NCI-H187 treated with DMSO at 0.1 percent for 48 hours (cell line): Measurements from ENCODE around the gene PTPRM.
A peak's percentile ranks its signal among the peaks of the same experiment; 100 is the strongest.

ENCODE experiments used
- DNase-seq: peaks from one replicate; lab custom pipeline; 2025; lab: John Stamatoyannopoulos, UW

Gene PTPRM

DNA sequence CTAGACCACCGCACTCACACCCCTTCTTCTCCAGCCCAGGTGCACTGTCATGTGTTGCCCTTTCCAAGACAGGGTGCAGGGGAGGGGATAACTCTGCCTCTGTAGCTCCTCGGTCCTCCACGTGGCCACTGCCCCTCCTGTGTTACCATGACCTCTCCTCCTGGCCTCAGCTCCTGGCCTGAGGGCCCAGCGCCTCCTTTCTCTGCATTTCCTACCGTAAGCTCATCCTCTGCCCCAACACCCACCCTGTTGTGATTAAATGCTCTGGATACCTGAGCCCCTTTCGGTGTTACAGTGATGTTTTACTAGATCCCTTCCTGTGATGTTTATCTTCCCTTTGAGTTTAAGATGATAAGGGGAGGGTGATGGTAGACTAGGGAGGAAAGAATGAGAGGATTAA lies 242.3 kb downstream of the PTPRM start:
- no peak for DNase-seq

DNA sequence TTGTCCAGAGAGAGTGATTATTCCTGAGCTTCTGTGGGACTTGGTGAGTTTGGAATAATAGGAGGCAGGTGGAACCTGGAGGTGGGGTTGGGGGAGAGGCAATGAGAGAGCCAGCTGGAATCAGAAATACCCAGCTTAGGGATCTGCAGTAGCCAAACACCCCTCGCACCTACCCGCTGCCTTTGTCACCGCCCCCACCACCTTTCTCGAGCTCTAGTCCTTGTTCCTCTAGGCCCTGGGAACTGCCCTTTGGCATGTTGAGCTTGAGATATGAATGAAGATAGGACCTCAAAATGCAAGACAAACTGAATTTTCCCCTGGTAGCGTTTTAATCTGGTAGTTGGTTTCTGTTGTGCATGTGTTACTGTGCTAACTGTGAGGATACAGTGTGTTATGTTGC lies 242.9 kb downstream of the PTPRM start:
- no peak for DNase-seq

DNA sequence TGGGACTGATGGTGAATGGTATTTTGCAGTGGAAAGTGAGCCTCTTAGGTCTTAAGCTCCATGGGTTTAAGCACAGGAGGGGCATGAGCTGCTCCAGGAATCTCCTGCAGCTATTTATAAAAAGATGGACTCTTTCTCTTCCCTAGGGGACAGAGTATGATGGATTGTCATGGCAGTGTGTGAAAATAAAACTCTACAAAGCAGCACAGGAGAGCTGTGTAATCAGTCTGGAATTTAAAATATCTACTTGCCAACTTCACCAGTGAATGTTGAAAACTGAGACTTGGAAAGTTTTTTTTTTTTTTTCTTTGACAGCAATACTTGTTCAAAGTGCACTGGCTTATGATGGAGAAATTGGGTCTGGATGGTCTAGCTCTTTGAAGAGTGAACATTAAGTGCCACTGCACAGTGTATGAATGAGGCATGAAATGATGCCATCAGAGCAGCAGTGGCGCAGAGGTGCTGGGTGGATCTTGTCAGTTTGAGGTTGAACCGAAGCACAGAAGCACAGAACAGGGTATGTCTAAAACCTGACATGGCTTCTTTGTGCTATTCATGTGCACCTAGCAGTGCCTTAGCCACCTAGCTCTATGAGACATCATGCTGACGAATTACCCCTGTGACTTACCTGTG lies 245.4 kb downstream of the PTPRM start:
- no peak for DNase-seq

DNA sequence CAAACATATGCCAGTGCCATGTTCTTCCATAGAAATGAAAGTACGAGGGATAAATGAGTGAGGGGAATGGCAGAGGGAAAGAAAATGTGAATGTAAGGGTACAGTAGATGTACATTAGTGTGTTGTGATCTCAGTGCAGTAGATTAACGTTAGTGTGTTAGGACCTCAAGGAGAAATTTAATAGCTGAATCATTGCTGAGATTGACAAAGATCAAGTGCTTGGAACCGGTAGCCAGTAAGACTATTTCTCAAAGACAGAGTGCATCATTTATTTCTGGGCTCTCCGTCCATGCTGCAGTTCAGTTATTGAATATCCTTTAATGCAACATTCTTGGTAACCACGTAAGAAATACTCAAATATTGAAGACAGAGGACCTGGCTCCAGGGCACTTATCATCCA lies 246.0 kb downstream of the PTPRM start:
- no peak for DNase-seq

DNA sequence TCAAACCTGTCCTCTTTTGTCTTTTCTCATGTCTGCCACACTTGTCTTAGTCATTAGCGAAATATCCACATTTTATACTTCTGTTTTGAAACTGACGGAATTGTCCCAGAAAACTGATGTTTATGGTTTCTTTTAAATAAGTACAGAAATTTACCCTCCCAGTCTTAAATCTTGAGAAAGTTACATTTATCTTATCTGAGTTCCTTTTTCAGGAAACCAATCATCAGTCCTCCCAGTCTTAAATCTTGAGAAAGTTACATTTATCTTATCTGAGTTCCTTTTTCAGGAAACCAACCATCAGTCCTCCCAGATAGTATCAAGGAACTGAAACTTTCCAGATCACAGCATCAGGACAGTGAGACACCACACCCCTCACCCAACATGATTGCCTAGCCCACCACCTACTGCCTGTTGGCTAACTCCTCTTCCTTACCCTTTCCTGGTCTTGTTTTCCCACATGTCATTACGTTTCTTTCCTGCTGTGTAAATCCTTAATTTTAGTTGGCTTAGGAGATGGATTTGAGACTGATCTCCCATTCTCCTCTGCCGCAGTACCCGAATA lies 247.7 kb downstream of the PTPRM start:
- DNase-seq = no peak

DNA sequence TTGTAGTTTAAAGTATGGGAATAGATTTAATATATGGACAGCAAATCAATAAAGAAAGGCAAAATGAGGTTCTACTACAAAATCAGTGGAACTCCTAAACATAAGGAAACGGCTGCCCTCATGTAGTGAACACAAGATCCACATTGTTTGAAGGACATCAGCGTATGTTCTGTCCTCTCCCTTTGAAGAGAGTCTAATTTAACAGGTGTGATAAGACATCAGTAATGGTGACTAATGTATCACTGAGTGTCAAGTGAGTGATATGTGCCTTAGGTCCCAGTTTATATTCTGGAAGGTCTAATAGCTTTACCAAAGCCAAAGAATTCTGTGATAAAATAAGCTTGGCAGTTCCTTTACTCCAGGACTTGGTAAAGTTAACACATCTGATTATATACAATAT lies 248.7 kb downstream of the PTPRM start:
- DNase-seq = no peak

DNA sequence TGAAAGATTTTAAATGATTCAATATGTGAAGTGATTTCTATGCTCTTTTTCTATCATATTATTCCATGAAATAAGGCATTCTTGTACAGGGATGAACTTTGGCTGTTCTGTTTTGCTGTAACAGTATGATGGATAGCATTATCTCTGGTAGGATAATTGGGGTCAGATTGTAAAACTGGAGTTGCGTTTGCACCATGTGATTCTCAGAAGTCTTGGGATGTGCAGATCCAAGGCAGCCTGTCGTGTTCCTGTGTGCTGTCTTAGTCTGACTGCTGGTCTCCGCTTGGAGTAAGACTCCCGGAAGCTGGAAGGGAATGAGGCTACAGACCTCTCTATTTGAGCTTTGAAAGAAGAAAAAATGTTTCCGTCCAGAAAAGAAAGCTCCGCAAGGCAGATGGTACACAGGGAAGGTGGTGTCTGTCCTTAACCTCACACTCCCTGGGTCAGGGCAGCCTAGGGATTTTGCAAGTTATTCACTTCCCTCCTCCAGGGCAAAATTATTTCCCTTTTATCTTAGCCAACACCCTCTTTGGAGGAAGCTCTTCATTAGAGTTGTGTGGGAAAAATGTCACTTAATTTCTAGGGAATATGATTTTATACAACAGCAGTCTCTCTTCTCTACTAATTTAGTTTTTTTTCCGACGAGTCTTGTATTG lies 250.6 kb downstream of the PTPRM start:
- no peak for DNase-seq

DNA sequence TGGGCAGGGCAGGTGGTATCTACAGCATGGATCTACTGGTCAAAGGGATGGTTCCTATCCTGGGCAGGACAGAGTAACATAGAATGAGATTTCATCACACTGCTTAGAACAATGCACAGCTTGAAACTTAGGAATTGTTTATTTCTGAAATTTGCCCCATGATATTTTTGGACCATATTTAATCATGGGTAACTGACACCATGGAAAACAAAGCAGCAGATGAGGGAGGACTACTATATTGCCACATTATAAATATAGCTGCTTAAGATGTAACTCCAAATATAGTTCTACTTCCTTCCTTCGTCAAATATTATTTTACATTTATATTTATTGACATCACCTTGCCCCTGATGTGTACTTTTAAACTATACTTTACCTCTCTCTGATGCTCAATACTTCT lies 254.7 kb downstream of the PTPRM start:
- DNase-seq = no peak

DNA sequence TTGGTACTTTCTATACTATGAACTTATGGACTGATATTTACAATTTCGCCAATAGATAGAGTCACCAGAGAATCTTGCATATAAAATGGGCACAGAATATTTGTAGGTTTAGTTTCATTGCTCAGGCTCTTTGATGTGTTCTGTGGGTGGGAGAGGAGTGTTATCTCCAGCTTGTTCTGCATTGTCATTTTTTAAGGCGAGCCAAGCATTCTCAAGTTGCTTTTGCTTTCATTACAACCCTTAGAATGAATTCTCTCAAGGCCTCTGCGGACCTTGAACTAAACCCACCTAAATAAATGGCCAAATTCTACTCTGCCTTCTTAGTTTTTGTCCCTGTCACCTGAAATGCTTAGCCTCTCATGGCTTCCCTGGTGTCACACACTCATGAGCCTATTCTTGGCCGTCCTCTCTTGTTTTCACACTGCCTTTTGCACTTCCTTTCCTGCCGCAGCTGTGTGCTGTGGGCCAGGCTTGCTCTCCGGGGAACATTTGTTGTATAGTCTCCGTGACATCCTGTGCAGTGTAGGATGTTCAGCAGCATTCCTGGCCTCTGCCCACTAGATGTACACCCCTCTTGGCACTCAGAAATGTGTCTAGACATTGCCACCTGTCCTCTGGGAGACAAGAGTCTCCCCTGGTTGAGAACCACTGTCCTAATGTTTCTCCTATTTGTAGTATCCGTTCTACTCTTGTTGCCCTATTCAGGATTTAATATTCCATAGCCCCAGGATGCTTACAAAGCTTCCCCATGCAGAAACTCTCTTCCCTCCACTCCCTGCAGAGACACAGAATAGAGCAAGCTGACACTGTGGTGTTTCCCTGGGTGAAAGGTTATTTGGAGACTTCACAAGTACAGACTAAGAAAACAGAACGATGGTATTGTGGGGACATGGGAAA lies 255.6 kb downstream of the PTPRM start:
- DNase-seq = no peak

DNA sequence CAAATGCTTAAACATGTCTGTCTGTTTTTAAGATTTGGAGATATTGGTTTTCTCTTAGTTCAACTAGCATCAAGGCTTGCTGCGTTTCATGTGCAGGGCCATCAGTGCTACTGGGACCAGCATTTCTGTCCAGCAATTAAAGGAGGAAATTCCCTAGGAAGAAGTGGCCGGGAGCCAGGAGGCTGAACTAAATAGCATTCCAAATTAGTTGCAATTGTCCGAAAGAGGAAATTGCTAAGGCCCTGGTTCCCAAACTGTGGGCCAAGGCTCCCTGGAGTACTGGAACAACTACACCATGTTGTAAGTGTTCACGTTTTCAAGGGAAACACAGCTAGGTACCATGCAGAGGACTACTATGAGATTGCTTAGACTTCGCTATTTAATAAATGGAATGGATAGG lies 257.9 kb downstream of the PTPRM start:
- DNase-seq = no peak

DNA sequence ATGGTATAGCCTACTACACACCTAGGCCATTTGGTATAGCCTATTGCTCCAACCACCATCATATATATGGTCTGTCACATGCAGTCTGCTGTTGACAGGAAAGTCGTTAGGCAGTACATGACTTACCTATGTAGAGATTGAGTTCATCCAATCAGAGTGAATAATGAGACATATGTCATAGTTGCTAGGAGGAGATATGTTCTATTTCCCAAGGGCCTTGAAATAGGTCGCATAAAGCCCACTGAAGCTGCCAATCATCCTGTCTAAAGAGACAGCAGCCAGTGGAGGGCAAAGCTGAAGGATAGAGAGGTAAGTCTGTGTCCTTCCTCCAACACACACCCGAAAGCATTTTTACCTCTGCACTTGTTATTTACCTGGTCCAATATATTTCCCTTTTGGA lies 263.4 kb downstream of the PTPRM start:
- DNase-seq = no peak

DNA sequence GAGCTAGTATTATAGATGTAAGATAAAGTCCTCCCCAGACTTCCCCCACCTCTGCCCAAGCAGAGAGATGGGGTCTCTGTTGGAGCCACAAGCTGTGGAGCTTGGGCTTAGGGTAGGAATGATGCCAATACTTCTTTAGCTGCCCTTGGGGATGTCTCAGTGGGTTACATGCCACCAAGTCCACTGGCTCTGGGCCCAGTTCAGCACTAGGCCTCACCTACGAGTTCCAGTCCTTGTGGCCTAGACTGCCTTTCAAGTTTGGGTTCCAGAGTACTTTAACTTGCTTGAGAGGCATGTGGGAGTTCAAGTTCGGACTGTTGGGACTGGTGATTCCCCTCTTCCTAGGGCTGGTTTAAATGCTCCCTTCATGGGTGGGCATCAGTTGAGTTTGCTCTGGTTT lies 272.4 kb downstream of the PTPRM start:
- DNase-seq = no peak

DNA sequence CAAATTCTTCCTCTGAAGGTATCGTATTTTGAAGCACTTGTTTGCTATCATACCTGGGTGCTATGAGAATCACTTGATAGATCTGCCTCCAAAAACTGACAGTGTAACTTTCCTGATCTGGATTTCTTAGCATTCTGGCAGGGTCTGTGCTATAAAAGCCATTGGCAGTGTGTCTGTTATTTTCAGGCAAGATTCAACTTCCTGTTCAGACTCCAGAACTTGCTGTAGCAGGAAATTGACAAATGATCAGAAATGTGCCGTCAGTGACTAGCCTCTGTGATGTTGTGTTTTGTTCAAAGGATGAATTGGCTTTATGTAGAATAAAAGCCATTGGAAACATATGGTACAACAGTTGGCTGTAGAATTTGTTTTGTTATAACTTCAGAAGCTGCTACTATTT lies 273.3 kb downstream of the PTPRM start:
- DNase-seq = no peak

DNA sequence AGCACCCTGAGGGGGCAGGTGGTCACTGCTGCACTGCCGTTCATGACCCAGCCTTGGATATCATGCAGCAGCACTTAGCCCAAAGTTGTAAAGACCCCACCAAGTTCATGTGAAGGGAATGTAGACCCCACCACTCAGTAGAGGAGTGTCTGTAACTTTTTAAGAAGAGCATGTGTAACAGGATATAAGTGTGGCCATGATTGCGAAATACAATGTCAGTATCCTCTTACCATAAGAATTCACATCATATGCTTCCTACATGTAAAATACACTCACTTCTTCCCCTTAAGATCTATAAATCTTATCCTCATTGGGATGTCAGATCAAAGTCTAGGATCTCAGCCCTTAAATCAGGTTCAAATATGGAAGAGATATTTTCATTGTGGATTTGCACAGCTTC lies 276.9 kb downstream of the PTPRM start:
- no peak for DNase-seq

DNA sequence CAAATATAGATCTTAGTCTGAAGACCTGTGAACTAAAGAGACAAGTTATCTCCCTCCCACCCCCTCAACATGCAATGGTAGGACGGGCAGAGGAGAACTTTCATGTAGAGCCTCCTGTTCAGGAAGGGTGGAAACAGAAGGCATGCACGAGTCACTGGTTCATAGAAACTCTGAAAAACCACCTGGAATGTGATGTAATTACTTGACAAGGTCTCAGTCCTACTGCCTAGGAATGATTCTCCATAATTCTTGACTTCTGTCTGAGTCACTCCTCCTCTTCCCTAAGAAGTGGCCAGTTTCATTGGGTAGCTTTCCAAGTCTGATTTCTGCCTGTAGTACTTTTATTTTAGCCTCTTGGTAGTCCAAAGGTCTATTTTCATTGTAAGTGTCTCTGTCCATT lies 277.3 kb downstream of the PTPRM start:
- no peak for DNase-seq

DNA sequence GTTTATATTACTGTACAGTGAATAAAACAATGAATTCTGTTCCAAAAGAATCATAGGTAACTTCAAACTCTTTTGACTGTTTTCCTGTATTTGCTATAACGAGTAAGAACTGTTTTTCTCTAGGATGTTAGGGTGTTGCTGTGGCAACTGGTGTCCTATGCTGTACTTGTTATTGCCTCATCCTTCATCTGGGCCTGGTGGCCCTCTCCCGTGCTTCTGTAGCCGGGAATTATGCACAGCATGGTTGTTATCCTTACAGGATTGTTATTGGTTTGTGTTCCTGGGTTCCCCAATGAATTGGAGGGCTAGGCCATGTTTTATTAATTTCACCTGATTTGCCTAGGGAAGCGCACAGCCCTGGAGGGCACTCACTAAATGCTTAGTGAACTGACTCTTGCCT lies 279.2 kb downstream of the PTPRM start:
- no peak for DNase-seq

DNA sequence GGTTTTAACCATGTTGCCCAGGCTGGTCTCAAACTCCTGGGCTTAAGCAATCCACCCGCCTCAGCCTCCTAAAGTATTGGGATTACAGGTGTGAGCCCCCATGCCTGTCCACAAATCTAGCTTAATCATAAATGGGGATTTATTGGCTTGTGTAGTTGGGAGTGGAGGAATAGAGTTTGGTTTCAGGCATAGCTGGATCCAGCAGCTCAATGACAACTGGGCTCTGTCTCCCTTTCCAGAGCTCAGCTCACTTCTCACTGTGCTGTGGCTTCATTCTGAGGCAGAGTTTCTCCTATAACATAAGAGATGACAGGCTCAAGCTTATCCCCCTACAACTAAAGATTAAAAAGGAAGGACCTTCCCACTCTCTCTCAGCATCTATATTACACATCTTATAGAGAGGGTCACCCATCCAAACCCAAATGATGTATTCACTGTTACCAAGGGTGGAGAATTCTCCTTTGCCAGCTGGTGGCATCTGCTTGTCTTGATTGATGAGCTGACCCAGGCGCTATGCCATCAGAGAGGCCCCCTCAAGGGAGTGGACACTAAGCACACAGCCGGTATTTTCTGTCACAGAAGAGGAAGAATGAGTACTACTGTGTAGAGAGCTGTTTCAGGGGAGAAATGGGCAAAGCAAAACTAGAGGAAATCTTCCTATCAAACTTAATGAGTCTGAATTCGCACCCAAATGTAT lies 280.4 kb downstream of the PTPRM start:
- no peak for DNase-seq

DNA sequence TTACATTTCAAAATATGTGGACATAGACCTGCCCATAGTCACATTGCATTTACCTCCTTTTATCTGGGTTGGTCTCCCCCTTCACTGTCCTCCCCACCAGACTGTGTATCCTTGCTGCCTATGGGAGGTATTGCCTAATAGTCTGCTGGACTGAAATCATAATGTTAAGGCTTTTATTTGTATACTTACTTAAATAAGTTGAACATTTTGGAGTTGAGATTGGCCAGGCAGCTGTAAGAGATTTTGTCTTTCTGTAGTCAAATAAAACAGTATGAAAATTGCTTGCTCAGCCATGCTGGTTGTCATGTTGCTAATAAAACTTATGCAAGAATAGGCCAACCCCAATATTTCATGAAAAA lies 280.9 kb downstream of the PTPRM start:
- DNase-seq = no peak

DNA sequence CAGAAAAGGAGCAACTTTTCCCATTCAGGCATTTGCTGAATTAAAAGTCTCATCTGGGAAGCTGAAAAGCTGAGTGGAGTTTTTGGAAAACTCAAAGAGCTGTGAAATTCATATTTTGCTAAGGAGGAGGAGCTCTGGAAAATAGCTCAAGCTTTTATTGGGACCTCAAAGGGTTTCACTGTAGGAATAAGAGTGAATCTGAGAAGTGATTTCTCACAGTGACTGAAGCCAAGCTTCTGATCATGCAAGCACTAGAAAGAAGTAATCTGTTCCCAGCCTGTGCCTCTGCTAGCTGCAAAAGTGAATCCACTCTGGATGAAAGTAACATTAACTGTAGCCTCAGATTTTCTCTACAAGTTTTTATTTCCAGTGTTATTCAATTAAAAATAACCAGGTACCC lies 283.3 kb downstream of the PTPRM start:
- no peak for DNase-seq

DNA sequence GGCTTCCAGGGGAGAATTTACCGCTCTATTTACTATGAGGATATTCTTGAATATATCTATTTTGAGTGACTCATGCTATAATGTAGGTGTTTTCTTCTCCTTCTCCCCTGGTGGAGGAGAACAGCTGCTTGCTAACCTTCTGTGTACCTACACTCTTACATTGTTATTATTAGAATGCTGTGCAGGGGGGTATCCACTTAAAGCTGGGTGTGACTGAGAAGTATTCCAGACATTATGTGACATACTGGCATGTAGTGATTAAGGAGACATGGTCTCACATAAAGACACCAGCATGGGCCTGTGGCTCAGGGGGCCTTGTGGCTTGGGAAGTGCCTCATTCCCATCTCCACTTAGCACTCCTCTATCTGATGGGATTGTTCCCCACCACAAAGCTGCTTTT lies 287.9 kb downstream of the PTPRM start:
- peak; percentile 10 for DNase-seq

DNA sequence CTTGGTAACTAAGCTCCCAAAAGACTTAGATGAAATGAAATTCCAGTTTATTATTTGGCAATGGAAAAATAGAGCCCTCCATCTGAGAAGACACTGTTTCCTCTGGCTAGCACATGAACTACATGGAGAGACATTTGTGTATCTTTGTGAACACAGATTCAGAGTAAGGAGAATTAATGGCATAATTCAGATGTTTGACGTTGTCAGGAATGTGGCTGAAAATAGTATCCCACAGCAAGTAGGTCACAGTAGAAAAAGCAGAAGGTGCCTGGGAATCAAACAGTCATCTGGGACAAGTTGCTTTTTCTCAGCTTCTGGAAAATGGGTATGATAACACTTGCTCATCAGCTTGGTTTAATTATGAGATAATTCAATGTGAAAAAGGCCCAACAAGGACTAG lies 288.6 kb downstream of the PTPRM start:
- no peak for DNase-seq

DNA sequence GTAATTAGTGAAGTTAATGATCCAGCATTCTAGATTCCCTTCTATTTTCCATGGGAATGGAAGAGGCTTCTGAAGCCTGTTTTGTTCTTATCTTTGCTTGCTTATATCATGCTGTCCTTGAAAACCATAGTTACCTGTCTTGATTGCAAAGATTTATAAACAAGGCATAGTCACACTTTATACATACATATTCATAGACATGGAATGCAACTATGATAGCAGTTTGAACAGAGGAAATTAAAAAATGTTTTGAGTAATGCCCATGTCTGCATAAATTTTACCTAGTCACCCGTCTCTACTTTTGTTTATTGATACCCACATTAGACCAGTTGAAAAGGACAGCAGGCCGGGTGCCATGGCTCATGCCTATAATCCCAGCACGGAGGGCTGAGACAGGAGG lies 289.0 kb downstream of the PTPRM start:
- no peak for DNase-seq
